Calu3 (cell line): ENCODE measurements around the gene DNM1. TPM values are rescaled to one million over a fixed set of nuclear protein-coding genes. Genes with fewer than 3 reads are reported as not detected.

Experiments used
- BruUV-seq: library from RNA; stranded (reverse); fragments of 400-500 nt; replicated peaks from 2 replicates; lab custom pipeline; 2021; lab: Mats Ljungman, UMichigan
- CTCF ChIA-PET: fragments of 300-600 bp; sonication (Branson Sonifier 250); formaldehyde crosslinking; loops from one replicate; lab custom pipeline; 2022; ENCODE audit warnings: antibody characterized with exemption; lab: Charles Lee
- DNase-seq: peaks from one replicate; pipeline ENCODE4 v3.0.0; 2022
- H3K27ac Mint-ChIP-seq: one replicate; pipeline ENCODE4 v1.8.0; 2022; ENCODE audit warnings: mixed read lengths; ENCODE audit not compliant: unreplicated experiment
- H3K27me3 Mint-ChIP-seq: one replicate; pipeline ENCODE4 v1.8.0; 2022; ENCODE audit warnings: mixed read lengths; ENCODE audit not compliant: unreplicated experiment
- H3K36me3 Mint-ChIP-seq: one replicate; pipeline ENCODE4 v1.8.0; 2022; ENCODE audit warnings: mild to moderate bottlenecking, moderate library complexity, mixed read lengths; ENCODE audit not compliant: insufficient read depth, unreplicated experiment
- H3K4me1 Mint-ChIP-seq: one replicate; pipeline ENCODE4 v1.8.0; 2022; ENCODE audit warnings: mild to moderate bottlenecking, low read depth, mixed read lengths; ENCODE audit not compliant: unreplicated experiment
- H3K4me3 Mint-ChIP-seq: one replicate; pipeline ENCODE4 v1.8.0; 2022; ENCODE audit warnings: mild to moderate bottlenecking, low read depth, moderate library complexity, mixed read lengths; ENCODE audit not compliant: unreplicated experiment
- H3K9me3 Mint-ChIP-seq: one replicate; pipeline ENCODE4 v1.8.0; 2022; ENCODE audit warnings: low read depth, mixed read lengths; ENCODE audit not compliant: unreplicated experiment
- intact Hi-C: fragments of 100-400 bp; cut with micrococcal nuclease; formaldehyde crosslinking; loops from one replicate; pipeline ENCODE4 v1.10.0; 2022; ENCODE audit not compliant: unreplicated experiment
- total RNA-seq: library from RNA; stranded (reverse); gene quantifications from 2 replicates; pipeline ENCODE4 v1.2.3, GENCODE V29; 2022
- TF ChIP-seq, protein P1 (sequence below): fragments of 200-600 bp; IDR thresholded peaks from one replicate; pipeline ENCODE4 v1.8.0; 2022; ENCODE audit warnings: antibody characterized with exemption; ENCODE audit not compliant: unreplicated experiment

Gene DNM1
- total RNA-seq, 1 experiment from 2014 or later = 40.0 TPM

DNA sequence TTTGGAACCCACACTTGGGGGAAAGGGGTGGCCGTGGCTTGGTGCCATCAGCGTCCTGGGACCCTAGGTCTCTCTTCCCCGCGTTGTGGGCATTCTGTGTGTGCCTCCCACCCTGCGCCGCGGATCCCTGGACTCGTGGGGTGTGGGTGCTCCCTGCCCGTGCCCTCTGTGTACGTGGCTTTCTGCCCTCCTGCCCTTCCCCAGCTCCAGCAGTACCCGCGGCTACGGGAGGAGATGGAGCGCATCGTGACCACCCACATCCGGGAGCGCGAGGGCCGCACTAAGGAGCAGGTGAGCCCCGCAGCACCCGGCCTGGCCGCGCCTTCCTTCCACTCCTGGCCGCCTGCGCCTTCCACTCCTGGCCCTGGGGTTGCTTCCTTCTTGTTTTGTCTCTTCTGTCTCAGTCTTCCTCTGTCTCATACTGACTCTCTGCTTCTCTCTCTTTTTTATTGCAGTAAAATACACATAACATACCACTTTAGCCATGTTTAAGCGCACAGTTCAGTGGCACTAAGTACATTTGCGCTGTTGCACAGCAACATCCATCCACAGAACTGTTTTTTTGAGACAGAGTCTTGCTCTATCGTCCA, 30.7 kb downstream of the DNM1 start:
- H3K27me3 Mint-ChIP-seq = no peaks in the 10 kb centered on the region
- H3K4me1 Mint-ChIP-seq = no peaks in the 10 kb centered on the region
- H3K9me3 Mint-ChIP-seq = no peaks in the 10 kb centered on the region
- peaks cover 7% of the 10 kb centered on the region for H3K36me3 Mint-ChIP-seq
- H3K27ac Mint-ChIP-seq = no peak overlapping the region
- CTCF ChIA-PET = no interaction called here
- no peak for DNase-seq
- TF ChIP-seq, protein P1, sequence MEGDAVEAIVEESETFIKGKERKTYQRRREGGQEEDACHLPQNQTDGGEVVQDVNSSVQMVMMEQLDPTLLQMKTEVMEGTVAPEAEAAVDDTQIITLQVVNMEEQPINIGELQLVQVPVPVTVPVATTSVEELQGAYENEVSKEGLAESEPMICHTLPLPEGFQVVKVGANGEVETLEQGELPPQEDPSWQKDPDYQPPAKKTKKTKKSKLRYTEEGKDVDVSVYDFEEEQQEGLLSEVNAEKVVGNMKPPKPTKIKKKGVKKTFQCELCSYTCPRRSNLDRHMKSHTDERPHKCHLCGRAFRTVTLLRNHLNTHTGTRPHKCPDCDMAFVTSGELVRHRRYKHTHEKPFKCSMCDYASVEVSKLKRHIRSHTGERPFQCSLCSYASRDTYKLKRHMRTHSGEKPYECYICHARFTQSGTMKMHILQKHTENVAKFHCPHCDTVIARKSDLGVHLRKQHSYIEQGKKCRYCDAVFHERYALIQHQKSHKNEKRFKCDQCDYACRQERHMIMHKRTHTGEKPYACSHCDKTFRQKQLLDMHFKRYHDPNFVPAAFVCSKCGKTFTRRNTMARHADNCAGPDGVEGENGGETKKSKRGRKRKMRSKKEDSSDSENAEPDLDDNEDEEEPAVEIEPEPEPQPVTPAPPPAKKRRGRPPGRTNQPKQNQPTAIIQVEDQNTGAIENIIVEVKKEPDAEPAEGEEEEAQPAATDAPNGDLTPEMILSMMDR = no peak
- intact Hi-C loops = no loop called here
- no TSS peak for BruUV-seq
- no peak overlapping the region for H3K4me3 Mint-ChIP-seq

DNA sequence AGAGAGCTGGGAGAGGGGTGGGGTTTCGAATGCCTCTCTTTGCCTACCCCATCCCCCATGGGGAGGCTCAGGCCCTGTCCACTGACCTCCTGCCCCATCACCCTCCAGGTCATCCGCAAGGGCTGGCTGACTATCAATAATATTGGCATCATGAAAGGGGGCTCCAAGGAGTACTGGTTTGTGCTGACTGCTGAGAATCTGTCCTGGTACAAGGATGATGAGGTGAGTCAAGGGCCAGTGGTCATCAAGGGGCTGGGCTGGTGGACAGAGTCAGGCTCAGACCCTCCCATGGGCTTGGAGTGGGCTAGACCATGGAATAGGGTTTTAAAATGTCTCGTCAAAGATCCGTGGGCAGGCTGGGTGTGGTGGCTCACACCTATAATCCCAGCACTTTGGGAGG, 38.9 kb downstream of the DNM1 start:
- intact Hi-C loops = no loop called here
- Mint-ChIP-seq H3K27ac (no peak overlapping the region), H3K4me3 (no peak overlapping the region), H3K27me3 (no peaks in the 10 kb centered on the region), H3K4me1 (no peaks in the 10 kb centered on the region), H3K36me3 (peaks cover 10% of the 10 kb centered on the region), H3K9me3 (no peaks in the 10 kb centered on the region)
- no peak for DNase-seq
- BruUV-seq = no TSS peak
- CTCF ChIA-PET = interaction anchor here (0.6 kb wide), 1 partner anchor 111 kb away, joined by 3 read pairs; no protein-coding TSS in a partner anchor
- TF ChIP-seq, protein P1 = no peak

DNA sequence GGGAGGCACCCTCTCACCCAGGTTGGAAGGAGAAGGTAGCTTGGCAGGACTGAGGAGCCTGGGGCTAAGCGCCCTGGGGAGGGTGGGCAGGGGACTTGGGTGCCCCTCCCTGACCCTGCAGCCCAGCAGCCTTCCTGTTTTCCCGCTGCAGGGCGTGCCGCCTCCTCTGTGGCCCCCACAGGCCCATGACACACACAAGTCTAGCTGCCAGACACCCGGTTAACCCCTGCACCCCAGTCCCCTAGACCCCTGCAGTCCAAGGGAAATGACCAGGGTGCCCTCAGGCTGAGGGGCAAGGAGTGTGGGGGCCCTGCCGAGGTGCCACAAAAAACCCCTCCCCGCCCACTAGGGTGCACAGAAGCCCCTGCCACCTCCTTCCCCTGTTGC, 39.6 kb downstream of the DNM1 start:
- DNase-seq = no peak
- TF ChIP-seq, protein P1 = no peak
- H3K27me3 Mint-ChIP-seq = no peaks in the 10 kb centered on the region
- no peaks in the 10 kb centered on the region for H3K4me1 Mint-ChIP-seq
- H3K9me3 Mint-ChIP-seq = no peaks in the 10 kb centered on the region
- no peak overlapping the region for H3K4me3 Mint-ChIP-seq
- no peak overlapping the region for H3K27ac Mint-ChIP-seq
- BruUV-seq = no TSS peak
- CTCF ChIA-PET = no interaction called here
- peaks cover 10% of the 10 kb centered on the region for H3K36me3 Mint-ChIP-seq
- intact Hi-C loops = no loop called here

DNA sequence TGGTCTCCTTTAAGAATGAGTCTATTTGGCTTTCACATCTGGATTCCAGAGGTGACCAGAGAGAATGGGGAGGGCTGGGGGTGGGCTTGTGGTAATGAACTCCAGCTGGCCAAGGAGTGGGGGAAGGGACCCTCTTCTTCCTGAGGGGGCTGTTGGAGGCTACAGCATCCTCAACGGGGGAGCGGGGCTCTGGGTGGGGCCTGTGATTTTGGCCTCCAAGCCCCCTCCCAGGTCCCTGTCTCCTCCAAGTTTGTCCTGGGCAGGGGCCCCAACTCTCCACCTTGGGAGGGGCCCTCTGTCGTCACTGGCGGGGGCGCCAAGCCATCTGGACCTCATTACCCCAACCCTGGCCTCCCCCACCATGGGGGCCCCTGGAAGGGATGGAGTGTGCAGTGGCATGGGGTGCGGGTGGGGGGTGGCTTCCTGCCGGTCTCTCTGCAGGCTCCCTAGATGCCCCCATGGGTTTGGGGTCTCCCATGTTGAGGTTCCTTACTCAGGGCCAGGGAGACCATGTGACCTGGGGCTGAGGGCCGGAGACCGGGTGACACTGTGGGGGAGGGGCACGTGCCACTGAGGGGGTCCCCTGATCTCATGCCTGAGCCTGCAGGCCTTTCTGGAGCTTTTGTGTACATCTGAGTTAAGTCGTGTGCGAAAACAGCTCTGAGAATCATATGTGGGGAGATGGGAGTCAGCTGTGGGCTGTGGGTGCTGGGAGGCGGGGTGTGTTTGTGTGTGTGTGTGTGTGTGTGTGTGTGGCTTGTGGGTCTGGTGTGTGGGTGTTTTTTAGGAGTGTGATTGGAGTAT, 40.2 kb downstream of the DNM1 start:
- Mint-ChIP-seq H3K4me3 (no peak overlapping the region), H3K27ac (no peak overlapping the region)

More for the DNA sequence above, 40.2 kb downstream of the DNM1 start:
- TF ChIP-seq, protein P1 = no peak
- Mint-ChIP-seq H3K4me1 (no peaks in the 10 kb centered on the region), H3K27me3 (no peaks in the 10 kb centered on the region), H3K36me3 (peaks cover 10% of the 10 kb centered on the region), H3K9me3 (no peaks in the 10 kb centered on the region)
- intact Hi-C loops = no loop called here
- no peak for DNase-seq
- BruUV-seq = no TSS peak
- CTCF ChIA-PET = no interaction called here
